ENCODE data around the gene DNAH2.

GRCh38 chr17:7707446-7707845, 10.1 kb upstream of the DNAH2 start:
- TF ChIP-seq, protein P1, sequence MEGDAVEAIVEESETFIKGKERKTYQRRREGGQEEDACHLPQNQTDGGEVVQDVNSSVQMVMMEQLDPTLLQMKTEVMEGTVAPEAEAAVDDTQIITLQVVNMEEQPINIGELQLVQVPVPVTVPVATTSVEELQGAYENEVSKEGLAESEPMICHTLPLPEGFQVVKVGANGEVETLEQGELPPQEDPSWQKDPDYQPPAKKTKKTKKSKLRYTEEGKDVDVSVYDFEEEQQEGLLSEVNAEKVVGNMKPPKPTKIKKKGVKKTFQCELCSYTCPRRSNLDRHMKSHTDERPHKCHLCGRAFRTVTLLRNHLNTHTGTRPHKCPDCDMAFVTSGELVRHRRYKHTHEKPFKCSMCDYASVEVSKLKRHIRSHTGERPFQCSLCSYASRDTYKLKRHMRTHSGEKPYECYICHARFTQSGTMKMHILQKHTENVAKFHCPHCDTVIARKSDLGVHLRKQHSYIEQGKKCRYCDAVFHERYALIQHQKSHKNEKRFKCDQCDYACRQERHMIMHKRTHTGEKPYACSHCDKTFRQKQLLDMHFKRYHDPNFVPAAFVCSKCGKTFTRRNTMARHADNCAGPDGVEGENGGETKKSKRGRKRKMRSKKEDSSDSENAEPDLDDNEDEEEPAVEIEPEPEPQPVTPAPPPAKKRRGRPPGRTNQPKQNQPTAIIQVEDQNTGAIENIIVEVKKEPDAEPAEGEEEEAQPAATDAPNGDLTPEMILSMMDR (IDR thresholded peaks at IDR 0.05) = no peak
- TF ChIP-seq EZH2phosphoT487 (IDR thresholded peaks at IDR 0.05) = no peak

All from neural progenitor cell (in vitro differentiated cells).